Activated T-helper 1 cell treated with Interleukin-2 at 50 U/mL for 16 hours (primary cell): Measurements from ENCODE around the gene OR8H2.
"Not testable (repeated sequence)": the region's sequence is repeated elsewhere in the genome, so short reads cannot be mapped to it uniquely, and the experiment has no call there.

Experiments used
- DNase-seq: peaks from one replicate; pipeline ENCODE4 v3.0.0-alpha.2; 2020; ENCODE audit warnings: low read depth

The OR8H2 gene, protein sequence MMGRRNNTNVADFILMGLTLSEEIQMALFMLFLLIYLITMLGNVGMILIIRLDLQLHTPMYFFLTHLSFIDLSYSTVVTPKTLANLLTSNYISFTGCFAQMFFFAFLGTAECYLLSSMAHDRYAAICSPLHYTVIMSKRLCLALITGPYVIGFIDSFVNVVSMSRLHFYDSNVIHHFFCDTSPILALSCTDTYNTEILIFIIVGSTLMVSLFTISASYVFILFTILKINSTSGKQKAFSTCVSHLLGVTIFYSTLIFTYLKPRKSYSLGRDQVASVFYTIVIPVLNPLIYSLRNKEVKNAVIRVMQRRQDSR

GRCh38 chr11:56103210-56103737 lies at the start of gene OR8H2:
TSS of gene OR8H2 (plus strand) at chr11:56103687. CDS start at chr11:56105043, 1,356 bp downstream.
- DNase-seq, result no peak

DNA sequence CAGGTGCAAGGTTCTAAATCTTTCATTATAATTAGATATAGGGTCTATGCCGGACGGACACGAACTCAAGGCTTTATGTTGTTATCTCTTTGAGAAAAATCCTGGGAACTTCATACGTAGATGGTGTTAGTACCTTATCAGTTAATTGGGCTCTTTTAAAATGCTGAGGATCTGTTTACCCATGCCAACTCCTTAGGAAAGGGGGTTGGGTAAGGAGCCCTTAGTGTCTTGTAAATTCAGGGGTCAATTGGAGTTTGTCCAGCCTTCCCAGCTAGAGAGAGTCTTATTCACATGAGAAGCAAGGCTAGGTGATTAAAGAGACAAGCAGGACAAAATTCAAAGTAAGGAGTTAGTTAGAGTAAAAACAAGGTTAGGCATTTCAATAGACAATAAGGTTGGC lies 47.1 kb upstream of the OR8H2 start:
- not testable (repeated sequence) for DNase-seq

GRCh38 chr11:56057661-56058237 lies 45.7 kb upstream of the OR8H2 start:
- not testable (repeated sequence) for DNase-seq

- DNase-seq, result not testable (repeated sequence)
These were observed 45.2 kb upstream of the OR8H2 start for GRCh38 chr11:56058260-56058780.

DNA sequence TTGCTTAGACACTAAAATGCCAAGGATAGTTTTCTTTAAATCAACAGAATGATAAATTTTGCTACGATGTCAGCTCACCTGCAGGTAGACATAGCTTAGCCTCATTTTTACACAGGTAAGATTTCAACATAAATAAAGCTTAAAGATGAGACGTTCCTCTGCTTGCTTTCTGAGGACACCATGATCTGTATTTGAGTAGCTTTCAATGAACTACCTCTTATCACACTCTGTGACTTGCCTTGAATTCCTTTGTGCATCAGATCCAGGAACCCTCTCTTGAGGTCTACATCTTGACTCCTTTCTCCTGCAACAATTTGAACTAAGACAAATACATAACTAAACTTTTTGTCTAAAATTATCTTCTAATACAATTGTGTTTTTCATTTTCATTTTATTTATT lies 36.5 kb upstream of the OR8H2 start:
- no peak for DNase-seq

DNA sequence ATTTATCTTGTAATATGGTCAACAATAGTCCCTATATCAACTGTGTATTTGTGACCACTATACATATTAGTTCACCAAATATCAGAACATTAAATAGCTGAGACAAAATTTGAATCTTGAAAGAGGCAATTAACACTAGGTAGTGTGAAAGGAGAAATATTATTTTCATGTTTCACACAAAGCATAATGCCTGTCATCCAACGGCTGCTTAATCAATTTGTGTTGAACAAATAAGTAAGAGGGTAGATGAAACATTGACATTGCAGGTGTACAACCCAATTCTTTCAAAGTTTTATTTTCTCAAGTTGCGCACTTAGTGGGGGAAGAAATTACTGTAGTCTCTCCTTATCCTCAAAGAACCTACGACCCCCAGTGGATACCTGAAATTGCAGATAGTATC lies 13.8 kb upstream of the OR8H2 start:
- no peak for DNase-seq

- DNase-seq, result no peak
These were observed 10.5 kb upstream of the OR8H2 start, which contains the start of gene OR8I2 for GRCh38 chr11:56093008-56093407. TSS of gene OR8I2 (plus strand) at chr11:56093308. CDS start at chr11:56093308, 0 bp downstream.

DNA sequence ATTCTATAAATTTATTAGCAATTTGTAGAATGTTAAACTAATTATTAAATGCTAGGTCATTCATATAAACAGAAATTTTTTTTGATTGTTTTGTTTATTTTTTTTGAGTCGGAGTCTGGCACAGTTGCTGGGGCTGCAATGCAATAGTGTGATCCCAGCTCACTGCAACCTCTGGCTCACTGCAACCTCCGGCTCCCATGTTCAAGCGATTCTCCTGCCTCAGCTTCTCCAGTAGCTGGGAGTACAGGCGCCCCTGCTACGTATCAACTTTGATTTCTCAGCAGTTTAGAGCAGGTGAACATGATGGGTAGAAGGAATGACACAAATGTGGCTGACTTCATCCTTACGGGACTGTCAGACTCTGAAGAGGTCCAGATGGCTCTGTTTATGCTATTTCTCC lies 18.6 kb downstream of the OR8H2 start, which contains the start of gene OR8H3:
Gene OR8H3, plus strand, starts transcription at position 301 of the 400 bp plus-strand sequence. Its CDS starts 0 bp downstream, at position 301.
- no peak for DNase-seq

DNA sequence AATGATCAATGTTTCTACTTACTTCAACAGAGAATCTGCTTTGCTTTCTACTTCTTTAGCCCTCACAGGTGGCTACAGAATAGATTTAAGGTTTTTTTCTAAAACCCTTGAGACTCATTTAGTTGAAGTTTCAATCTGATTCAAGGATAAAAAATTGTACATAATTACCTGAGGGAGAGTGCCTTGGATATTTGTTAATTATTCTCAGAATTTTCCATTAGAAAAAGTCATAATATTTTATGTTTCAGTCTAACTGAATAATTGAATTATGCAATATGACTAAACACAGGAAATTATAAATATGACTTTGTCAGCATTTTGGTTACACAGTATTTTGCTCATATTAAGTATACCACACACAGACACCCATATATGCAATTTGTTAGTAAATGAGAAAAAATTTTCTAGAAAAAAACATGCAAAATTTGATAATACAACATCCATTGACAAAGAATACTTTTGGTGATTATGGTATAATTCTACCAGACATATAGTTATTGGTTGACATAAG lies 36.7 kb downstream of the OR8H2 start, which contains the start of gene OR8J3:
Gene OR8J3, minus strand, starts transcription at position 51 of the 511 bp plus-strand sequence. CDS start 2,483 bp downstream, outside the sequence.
- no peak for DNase-seq

DNA sequence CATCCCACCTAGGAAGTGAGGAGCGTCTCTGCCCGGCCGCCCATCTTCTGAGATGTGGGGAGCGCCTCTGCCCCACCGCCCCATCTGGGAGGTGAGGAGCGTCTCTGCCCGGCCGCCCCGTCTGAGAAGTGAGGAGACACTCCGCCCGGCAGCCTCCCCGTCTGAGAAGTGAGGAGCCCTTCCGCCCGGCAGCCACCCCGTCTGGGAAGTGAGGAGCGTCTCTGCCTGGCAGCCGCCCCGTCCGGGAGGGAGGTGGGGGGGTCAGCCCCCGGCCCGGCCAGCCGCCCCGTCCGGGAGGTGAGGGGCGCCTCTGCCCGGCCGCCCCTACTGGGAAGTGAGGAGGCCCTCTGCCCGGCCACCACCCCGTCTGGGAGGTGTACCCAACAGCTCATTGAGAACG lies 40.2 kb downstream of the OR8H2 start:
- not testable (repeated sequence) for DNase-seq

- no peak for DNase-seq
These were observed 47.9 kb downstream of the OR8H2 start for GRCh38 chr11:56151376-56151775.

- DNase-seq, result no peak
These were observed 48.8 kb downstream of the OR8H2 start for GRCh38 chr11:56152333-56152732.
